Measurements from ENCODE around the gene PAH.

PAH gene

DNA sequence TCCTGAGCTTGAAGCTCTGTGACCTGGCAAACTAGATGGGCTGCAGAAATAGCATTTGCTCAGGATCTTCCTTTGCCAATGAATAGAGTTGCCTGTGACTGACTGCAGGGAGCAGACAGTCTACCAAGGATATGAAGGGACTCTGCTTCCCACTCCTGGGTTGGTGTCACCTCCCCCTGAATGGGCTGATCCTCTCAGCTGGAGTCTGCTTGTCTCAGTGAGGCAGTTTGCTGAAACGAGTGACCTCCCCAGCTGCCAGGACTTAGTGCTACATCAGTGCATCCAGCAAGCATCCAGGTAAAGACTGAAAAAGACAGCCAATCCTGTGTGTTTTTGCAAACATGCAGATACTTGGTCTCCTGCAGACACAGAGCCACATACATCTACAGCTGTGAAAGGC is 28.5 kb downstream of the PAH start:
- DNase-seq = peak; percentile 78

- no peak for DNase-seq
Measured at GRCh38 chr12:102885043-102885932, 31.8 kb downstream of the PAH start.

GRCh38 chr12:102883204-102883799 is 33.7 kb downstream of the PAH start:
- peak; percentile 73 for DNase-seq

DNA sequence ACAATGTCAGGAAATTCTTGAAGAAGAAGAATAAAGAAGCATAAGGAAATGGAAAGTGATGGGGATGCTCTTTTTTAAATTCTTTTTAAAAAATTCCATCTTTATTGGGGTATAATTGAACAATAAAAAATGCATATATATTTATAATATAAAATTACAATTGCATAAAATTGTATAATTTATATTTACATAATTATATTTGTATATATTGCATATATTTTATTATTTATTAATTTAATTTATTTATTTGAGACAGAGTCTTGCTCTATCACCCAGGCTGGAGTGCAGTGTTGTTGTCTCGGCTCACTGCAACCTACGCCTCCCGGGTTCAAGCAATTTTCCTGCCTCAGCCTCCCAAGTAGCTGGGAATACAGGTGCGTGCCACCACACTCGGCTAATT is 36.3 kb downstream of the PAH start:
- DNase-seq = no peak

- peak; percentile 96 for DNase-seq
Measured at GRCh38 chr12:102879144-102879763, 37.8 kb downstream of the PAH start.

GRCh38 chr12:102876883-102877282 is 40.2 kb downstream of the PAH start:
- DNase-seq = no peak

DNA sequence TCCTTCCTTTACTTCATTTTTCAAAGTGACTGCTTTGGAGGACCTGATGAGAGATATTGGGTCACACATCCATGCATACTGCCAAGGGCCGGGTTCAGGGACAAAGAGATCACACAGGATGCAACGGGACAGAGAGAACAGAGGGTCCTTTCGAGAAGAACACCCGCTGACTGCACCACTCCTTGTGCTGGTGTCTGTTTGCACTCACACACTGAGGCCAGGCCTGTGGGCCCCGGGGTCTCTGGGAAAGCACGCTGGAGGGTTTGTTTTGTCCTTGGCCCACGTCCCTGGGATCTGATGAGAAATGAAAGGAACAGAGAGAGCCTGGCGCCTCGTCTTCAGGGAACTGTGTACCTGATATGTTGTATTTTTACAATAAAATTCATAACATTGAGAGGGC is 42.2 kb downstream of the PAH start:
- no peak for DNase-seq

GRCh38 chr12:102873077-102873476 is 44.0 kb downstream of the PAH start:
- no peak for DNase-seq

DNA sequence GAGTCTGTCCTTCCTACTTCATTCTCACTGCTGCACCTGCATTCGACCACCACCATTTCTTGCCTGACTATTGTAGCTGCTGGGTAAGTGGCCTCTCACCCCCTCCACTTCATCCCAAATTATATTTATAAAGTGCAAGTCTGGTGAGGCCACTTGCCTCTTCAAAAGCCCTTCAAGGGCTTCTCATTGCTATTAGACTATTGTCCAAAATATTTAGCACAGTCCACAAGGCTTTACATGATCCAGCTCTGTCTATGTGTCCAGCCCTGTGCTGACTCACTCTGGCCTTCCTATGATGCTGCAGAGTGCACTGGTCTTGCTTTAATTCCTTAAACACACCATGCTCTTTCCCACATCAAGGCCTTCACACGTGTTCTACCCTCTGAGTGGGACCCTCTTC is 46.0 kb downstream of the PAH start:
- DNase-seq = no peak

DNA sequence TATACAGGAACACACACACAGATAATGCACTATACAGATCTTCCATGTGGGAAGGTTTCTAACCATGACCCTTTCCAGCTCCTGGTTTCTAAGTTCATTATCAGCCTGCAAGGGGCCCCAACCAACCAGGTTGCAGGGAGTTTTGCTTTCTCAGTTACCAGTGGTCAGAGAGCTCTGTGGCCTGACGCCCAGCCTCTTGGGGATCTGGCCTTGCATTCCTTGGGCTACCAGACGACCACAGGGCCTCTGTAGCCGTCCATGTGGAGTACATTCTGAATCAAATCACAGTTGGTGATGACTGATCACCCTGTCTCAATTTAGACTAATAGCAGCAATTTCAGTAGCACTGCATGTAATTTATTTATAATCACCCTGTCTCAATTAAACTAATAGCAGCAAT is 47.5 kb downstream of the PAH start:
- no peak for DNase-seq

GRCh38 chr12:102865821-102866615 is 51.0 kb downstream of the PAH start:
- DNase-seq = no peak

DNA sequence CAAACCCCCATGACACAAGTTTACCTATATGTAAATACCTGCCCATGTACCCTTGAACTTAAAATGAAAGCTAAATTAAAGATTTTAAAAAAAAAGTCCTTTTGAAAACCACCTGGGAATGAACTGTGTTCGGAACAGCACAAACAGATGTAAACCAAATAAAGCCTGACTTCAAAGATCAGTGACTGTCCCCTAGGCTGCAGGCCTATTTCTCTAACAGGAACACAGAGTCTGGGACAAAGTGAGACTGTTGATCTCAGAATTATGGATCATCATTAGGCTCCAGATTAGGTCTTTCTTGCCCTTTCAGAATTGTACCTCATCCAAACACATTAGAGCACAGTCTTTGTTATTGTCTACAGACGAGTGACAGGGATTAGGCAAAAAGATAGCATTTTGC is 54.6 kb downstream of the PAH start:
- DNase-seq = no peak

GRCh38 chr12:102851246-102851645 is 65.8 kb downstream of the PAH start:
- no peak for DNase-seq

DNA sequence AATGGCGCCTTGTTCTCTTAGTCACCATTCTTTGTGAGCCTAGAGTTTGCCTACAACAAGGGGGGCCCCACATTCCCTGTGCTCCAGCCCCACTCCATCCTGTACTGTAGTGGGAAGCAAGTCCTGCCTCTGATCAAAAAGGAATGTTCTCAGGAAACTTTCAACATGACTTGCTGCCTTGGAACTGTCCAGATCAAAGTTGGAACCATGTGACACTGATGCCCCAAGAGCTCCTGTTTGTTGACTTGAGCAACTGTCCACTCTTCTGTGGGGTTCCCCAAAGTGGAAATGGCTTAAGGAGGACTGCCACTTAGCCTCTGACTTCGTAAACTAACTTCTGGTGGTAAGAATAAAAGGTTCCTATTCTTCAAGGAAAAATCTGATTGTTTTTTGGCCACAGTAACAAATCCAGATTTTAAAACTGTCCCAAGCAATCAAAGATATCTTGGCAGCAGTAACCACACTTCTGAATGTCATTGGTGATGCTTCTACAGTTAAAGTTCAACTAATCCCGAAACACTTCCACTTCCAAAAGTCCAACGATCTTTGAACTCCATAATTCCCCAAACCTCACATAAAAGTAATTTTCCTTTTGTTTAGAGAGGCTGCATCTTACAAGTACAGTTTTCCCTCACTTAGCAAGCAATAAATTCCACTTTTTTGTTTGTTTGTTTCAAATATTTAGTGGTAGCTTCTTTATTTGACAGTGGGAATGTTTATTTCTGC is 67.2 kb downstream of the PAH start:
- DNase-seq = no peak

GRCh38 chr12:102848832-102849231 is 68.2 kb downstream of the PAH start:
- DNase-seq = no peak

- no peak for DNase-seq
Measured at GRCh38 chr12:102847131-102847530, 69.9 kb downstream of the PAH start.

- DNase-seq = no peak
Measured at GRCh38 chr12:102833687-102834441, 83.2 kb downstream of the PAH start.

DNA sequence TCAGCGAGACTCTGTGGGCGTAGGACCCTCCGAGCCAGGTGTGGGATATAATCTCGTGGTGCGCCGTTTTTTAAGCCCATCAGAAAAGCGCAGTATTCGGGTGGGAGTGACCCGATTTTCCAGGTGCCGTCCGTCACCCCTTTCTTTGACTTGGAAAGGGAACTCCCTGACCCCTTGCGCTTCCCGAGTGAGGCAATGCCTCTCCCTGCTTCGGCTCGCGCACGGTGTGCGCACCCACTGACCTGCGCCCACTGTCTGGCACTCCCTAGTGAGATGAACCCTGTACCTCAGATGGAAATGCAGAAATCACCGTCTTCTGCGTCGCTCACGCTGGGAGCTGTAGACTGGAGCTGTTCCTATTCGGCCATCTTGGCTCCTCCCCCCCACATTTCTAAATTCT is 84.2 kb downstream of the PAH start:
- peak; percentile 10 for DNase-seq

DNA sequence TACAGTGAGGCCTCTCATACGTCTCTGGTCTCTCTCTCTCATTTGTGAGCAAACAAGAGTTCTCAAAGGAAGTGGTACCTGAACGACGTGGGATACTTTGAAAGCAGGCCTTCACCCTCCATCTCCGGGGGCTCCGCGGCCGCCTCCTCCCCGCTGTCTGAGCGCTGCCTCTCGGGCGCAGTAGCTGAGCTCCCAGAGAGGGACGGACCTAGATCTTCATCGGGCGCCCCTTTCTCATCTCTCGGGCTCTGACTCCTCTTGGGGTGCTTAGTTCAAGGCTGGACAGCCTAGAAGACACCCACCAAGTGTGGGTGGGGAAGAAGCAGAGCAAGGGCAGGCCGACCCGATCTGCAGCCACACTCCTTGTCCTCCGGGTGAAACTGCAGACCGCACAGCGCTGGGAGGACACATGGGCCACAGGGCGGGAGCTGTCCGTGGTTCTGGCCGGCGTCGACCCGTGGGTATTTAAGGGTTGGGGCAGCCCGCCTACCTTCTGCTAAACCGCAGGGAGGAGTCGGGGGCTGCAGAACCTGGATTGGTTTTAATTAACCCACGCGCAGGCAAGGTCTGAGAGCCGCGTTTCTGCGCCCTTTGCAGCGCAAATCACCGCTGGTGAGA is 92.7 kb downstream of the PAH start:
- DNase-seq = no peak

GRCh38 chr12:102821149-102821548 is 95.9 kb downstream of the PAH start:
- DNase-seq = no peak

GRCh38 chr12:102816816-102817434 is 100.1 kb downstream of the PAH start:
- peak; percentile 70 for DNase-seq

Data from NCI-H2171 treated with DMSO at 0.1 percent for 48 hours (cell line).